Measurements from ENCODE around the gene SHISAL1. TPM values are rescaled to one million over a fixed set of nuclear protein-coding genes. Genes with fewer than 3 reads are reported as not detected.

The SHISAL1 gene
- total RNA-seq, 8 experiments from 2014 or later, result 0.17 to 21.5 (median 3.5) TPM

GRCh38 chr22:44205516-44206329, 107.0 kb downstream of the SHISAL1 start:
- H3K4me1 ChIP-seq (replicated peaks in 1 of 2), result peaks cover 0 to 4% of the 10 kb centered on the region in 2 donors
- no peak overlapping the region for H3K4me3 ChIP-seq
- ATAC-seq (replicated peaks in 6 of 8), result no peak
- in situ Hi-C loops (cut with MboI; ENCODE audit: low pct_unique_long_range_greater_than_20kb in 2 of 9, low sequenced_read_pairs in 9 of 9, unreplicated experiment in 9 of 9), result no loop called here
- 67 to 75% methylated on average over 3 to 4 of the region's 16 CpGs; no CpG with 5 or more reads in 8 of the 10 experiments for WGBS, 10 experiments
- H3K27ac ChIP-seq, result no peak overlapping the region

- peaks cover 0 to 6% of the 10 kb centered on the region in 2 donors for H3K4me1 ChIP-seq (replicated peaks in 1 of 2)
- in situ Hi-C loops (cut with MboI; ENCODE audit: low pct_unique_long_range_greater_than_20kb in 2 of 9, low sequenced_read_pairs in 9 of 9, unreplicated experiment in 9 of 9), result no loop called here
- ATAC-seq (replicated peaks in 6 of 8), result peak in 3 of 8 experiments; percentile 45 to 65 (median 53)
- H3K27ac ChIP-seq, result no peak overlapping the region
- WGBS, 10 experiments, result 17 to 100% (median 66%) methylated on average over 1 to 6 of the region's 16 CpGs; no CpG with 5 or more reads in 3 of the 10 experiments
- H3K4me3 ChIP-seq, result no peak overlapping the region
Observed at GRCh38 chr22:44204739-44205515, 107.8 kb downstream of the SHISAL1 start.

GRCh38 chr22:44203203-44203602, 109.5 kb downstream of the SHISAL1 start:
- H3K4me3 ChIP-seq, result no peak overlapping the region

GRCh38 chr22:44202261-44202789, 110.4 kb downstream of the SHISAL1 start:
- peak; percentile 20 to 79 (median 62) for ATAC-seq (replicated peaks in 6 of 8)
- peaks cover 0 to 6% of the 10 kb centered on the region in 2 donors for H3K4me1 ChIP-seq (replicated peaks in 1 of 2)
- WGBS, 10 experiments, result 0 to 100% (median 55%) methylated on average over 1 to 5 of the region's 11 CpGs; no CpG with 5 or more reads in 4 of the 10 experiments
- no peak overlapping the region for H3K4me3 ChIP-seq
- in situ Hi-C loops (cut with MboI; ENCODE audit: low pct_unique_long_range_greater_than_20kb in 2 of 9, low sequenced_read_pairs in 9 of 9, unreplicated experiment in 9 of 9), result no loop called here
- H3K27ac ChIP-seq, result no peak overlapping the region

More at GRCh38 chr22:44203203-44203602, 109.5 kb downstream of the SHISAL1 start:
- no peak for ATAC-seq (replicated peaks in 6 of 8)
- H3K27ac ChIP-seq, result no peak overlapping the region
- in situ Hi-C loops (cut with MboI; ENCODE audit: low pct_unique_long_range_greater_than_20kb in 2 of 9, low sequenced_read_pairs in 9 of 9, unreplicated experiment in 9 of 9), result no loop called here
- H3K4me1 ChIP-seq (replicated peaks in 1 of 2), result peaks cover 0 to 6% of the 10 kb centered on the region in 2 donors
- WGBS, 10 experiments, result 56 to 100% (median 61%) methylated on average over 2 to 5 of the region's 6 CpGs; no CpG with 5 or more reads in 2 of the 10 experiments

GRCh38 chr22:44201665-44202064, 111.1 kb downstream of the SHISAL1 start:
- Histone ChIP-seq H3K4me1 (replicated peaks in 1 of 2) (peaks cover 0 to 6% of the 10 kb centered on the region in 2 donors), H3K27ac (no peak overlapping the region)

GRCh38 chr22:44200855-44201550, 111.7 kb downstream of the SHISAL1 start:
- peak in 5 of 8 experiments; percentile 27 to 63 (median 44) for ATAC-seq (replicated peaks in 6 of 8)
- Histone ChIP-seq H3K4me1 (replicated peaks in 1 of 2) (peaks cover 2 to 9% of the 10 kb centered on the region in 2 donors), H3K27ac (no peak overlapping the region), H3K4me3 (no peak overlapping the region)
- 66 to 100% (median 70%) methylated on average over 1 to 7 of the region's 17 CpGs; no CpG with 5 or more reads in 7 of the 10 experiments for WGBS, 10 experiments
- in situ Hi-C loops (cut with MboI; ENCODE audit: low pct_unique_long_range_greater_than_20kb in 2 of 9, low sequenced_read_pairs in 9 of 9, unreplicated experiment in 9 of 9), result no loop called here

More at GRCh38 chr22:44201665-44202064, 111.1 kb downstream of the SHISAL1 start:
- H3K4me3 ChIP-seq, result no peak overlapping the region
- 0 to 100% (median 63%) methylated on average over 1 to 4 of the region's 12 CpGs; no CpG with 5 or more reads in 4 of the 10 experiments for WGBS, 10 experiments
- no peak for ATAC-seq (replicated peaks in 6 of 8)
- in situ Hi-C loops (cut with MboI; ENCODE audit: low pct_unique_long_range_greater_than_20kb in 2 of 9, low sequenced_read_pairs in 9 of 9, unreplicated experiment in 9 of 9), result no loop called here

GRCh38 chr22:44200451-44200850, 112.3 kb downstream of the SHISAL1 start:
- Histone ChIP-seq H3K4me3 (no peak overlapping the region), H3K27ac (no peak overlapping the region), H3K4me1 (replicated peaks in 1 of 2) (peaks cover 3 to 12% of the 10 kb centered on the region in 2 donors)
- in situ Hi-C loops (cut with MboI; ENCODE audit: low pct_unique_long_range_greater_than_20kb in 2 of 9, low sequenced_read_pairs in 9 of 9, unreplicated experiment in 9 of 9), result no loop called here
- no peak for ATAC-seq (replicated peaks in 6 of 8)
- WGBS, 10 experiments, result 80% methylated on average over 1 of the region's 6 CpGs; no CpG with 5 or more reads in 8 of the 10 experiments

- ATAC-seq (replicated peaks in 6 of 8), result no peak
- Histone ChIP-seq H3K27ac (no peak overlapping the region), H3K4me3 (no peak overlapping the region), H3K4me1 (replicated peaks in 1 of 2) (peaks cover 3 to 12% of the 10 kb centered on the region in 2 donors)
- 93% methylated on average over 3 of the region's 5 CpGs; no CpG with 5 or more reads in 9 of the 10 experiments for WGBS, 10 experiments
- in situ Hi-C loops (cut with MboI; ENCODE audit: low pct_unique_long_range_greater_than_20kb in 2 of 9, low sequenced_read_pairs in 9 of 9, unreplicated experiment in 9 of 9), result no loop called here
Observed at GRCh38 chr22:44199866-44200265, 112.9 kb downstream of the SHISAL1 start.

- in situ Hi-C loops (cut with MboI; ENCODE audit: low pct_unique_long_range_greater_than_20kb in 2 of 9, low sequenced_read_pairs in 9 of 9, unreplicated experiment in 9 of 9), result no loop called here
- no peak for ATAC-seq (replicated peaks in 6 of 8)
- WGBS, 10 experiments, result 50 to 100% (median 100%) methylated on average over 1 to 2 of the region's 2 CpGs; no CpG with 5 or more reads in 4 of the 10 experiments
- H3K27ac ChIP-seq, result no peak overlapping the region
- peaks cover 3 to 12% of the 10 kb centered on the region in 2 donors for H3K4me1 ChIP-seq (replicated peaks in 1 of 2)
- H3K4me3 ChIP-seq, result no peak overlapping the region
Observed at GRCh38 chr22:44199164-44199563, 113.6 kb downstream of the SHISAL1 start.

- ATAC-seq (replicated peaks in 6 of 8), result no peak
- 11 to 100% (median 100%) methylated on average over 1 to 2 of the region's 2 CpGs; no CpG with 5 or more reads in 5 of the 10 experiments for WGBS, 10 experiments
Observed at GRCh38 chr22:44197271-44197670, 115.5 kb downstream of the SHISAL1 start.

GRCh38 chr22:44196731-44197131, 116.0 kb downstream of the SHISAL1 start:
- WGBS, 10 experiments, result 59 to 90% (median 80%) methylated on average over 1 to 4 of the region's 10 CpGs; no CpG with 5 or more reads in 7 of the 10 experiments
- Histone ChIP-seq H3K4me3 (no peak overlapping the region), H3K4me1 (replicated peaks in 1 of 2) (peaks cover 3 to 17% of the 10 kb centered on the region in 2 donors), H3K27ac (no peak overlapping the region)
- peak in 2 of 8 experiments; percentile 3 to 4 for ATAC-seq (replicated peaks in 6 of 8)
- in situ Hi-C loops (cut with MboI; ENCODE audit: low pct_unique_long_range_greater_than_20kb in 2 of 9, low sequenced_read_pairs in 9 of 9, unreplicated experiment in 9 of 9), result no loop called here

More at GRCh38 chr22:44197271-44197670, 115.5 kb downstream of the SHISAL1 start:
- no peak overlapping the region for H3K4me3 ChIP-seq
- in situ Hi-C loops (cut with MboI; ENCODE audit: low pct_unique_long_range_greater_than_20kb in 2 of 9, low sequenced_read_pairs in 9 of 9, unreplicated experiment in 9 of 9), result no loop called here
- no peak overlapping the region for H3K27ac ChIP-seq
- H3K4me1 ChIP-seq (replicated peaks in 1 of 2), result peaks cover 3 to 12% of the 10 kb centered on the region in 2 donors

- WGBS, 10 experiments, result 40 to 90% (median 79%) methylated on average over 2 to 4 of the region's 9 CpGs; no CpG with 5 or more reads in 6 of the 10 experiments
- ATAC-seq (replicated peaks in 6 of 8), result peak in 3 of 8 experiments; percentile 35 to 46 (median 40)
- H3K4me3 ChIP-seq, result no peak overlapping the region
- peaks cover 3 to 22% of the 10 kb centered on the region in 2 donors for H3K4me1 ChIP-seq (replicated peaks in 1 of 2)
- in situ Hi-C loops (cut with MboI; ENCODE audit: low pct_unique_long_range_greater_than_20kb in 2 of 9, low sequenced_read_pairs in 9 of 9, unreplicated experiment in 9 of 9), result no loop called here
- H3K27ac ChIP-seq, result no peak overlapping the region
Observed at GRCh38 chr22:44196241-44196640, 116.5 kb downstream of the SHISAL1 start.
